Measurements from ENCODE around the gene ZNF438. TPM values are rescaled to one million over a fixed set of nuclear protein-coding genes. Genes with fewer than 3 reads are reported as not detected.

ZNF438 gene
- total and polyA plus RNA-seq, 10 of the 15 experiments (the other 5 are each of a cell fraction or from before 2014, with no cell fraction given) = 0.93 to 5.2 (median 1.9) TPM

- TF ChIP-seq HCFC1 (IDR thresholded peaks at IDR 0.05; ENCODE audit: low read length) (no peak), BCL11A (IDR thresholded peaks at IDR 0.05; ENCODE audit: low read depth, low read length) (no peak)
Observed at GRCh38 chr10:30847642-30848041, 184.0 kb downstream of the ZNF438 start (continued).

- no peak overlapping the region for H3K4me2 ChIP-seq (ENCODE audit: control insufficient read depth, insufficient read depth)
- intact Hi-C loops (cut with micrococcal nuclease; ENCODE audit: unreplicated experiment) (no loop called here), in situ Hi-C loops (cut with MboI) (no loop called here)
- H3K9ac ChIP-seq (ENCODE audit: control insufficient read depth, insufficient read depth, low read length) = no peak overlapping the region
- H4K20me1 ChIP-seq (ENCODE audit: control insufficient read depth, insufficient read depth) = no peaks in the 10 kb centered on the region
- H2AFZ ChIP-seq (ENCODE audit: control insufficient read depth, low read depth, low read length) = no peak overlapping the region
- FAIRE-seq = no peak
- RAD21 ChIA-PET (ENCODE audit: unreplicated experiment) = no interaction called here
- BruUV-seq (replicated peaks) = no TSS peak
- H3K27ac ChIP-seq (ENCODE audit: control insufficient read depth, insufficient read depth) = no peak overlapping the region
- H3K79me2 ChIP-seq (ENCODE audit: control insufficient read depth, insufficient read depth, low read length) = no peaks in the 10 kb centered on the region
- POLR2A ChIA-PET = no interaction called here
- no peaks in the 10 kb centered on the region for H3K4me1 ChIP-seq (ENCODE audit: control insufficient read depth, insufficient read depth, low read length)
- no peaks in the 10 kb centered on the region for H3K9me3 ChIP-seq (replicated peaks; ENCODE audit: control insufficient read depth, insufficient read depth, low read length)
- DNase-seq (ENCODE audit: low read depth, low spot score) = no peak
- no peak for ATAC-seq
- no peaks in the 10 kb centered on the region for H3K36me3 ChIP-seq (ENCODE audit: control insufficient read depth in 2 of 2, insufficient read depth in 2 of 2, low read length in 1 of 2)
- 66% methylated on average over 6 of the region's 6 CpGs for WGBS (ENCODE audit: insufficient coverage, insufficient replicate concordance, low lambda C conversion rate, missing lambda C conversion rate)
- CTCF ChIA-PET = no interaction called here
- H3K4me3 ChIP-seq = no peak overlapping the region
- SMC1A ChIA-PET (ENCODE audit: uncharacterized antibody, unreplicated experiment) = interaction anchor here (1.2 kb wide), 1 partner anchor 31 kb away, joined by 3 read pairs; no protein-coding TSS in a partner anchor
- TF ChIP-seq SMAD5 (IDR thresholded peaks at IDR 0.05; ENCODE audit: low read depth) (no peak), HDGF (IDR thresholded peaks at IDR 0.05) (no peak), ATF2 (IDR thresholded peaks at IDR 0.05; ENCODE audit: low read length) (no peak), NBN (IDR thresholded peaks at IDR 0.05) (no peak), IKZF1 (conservative IDR thresholded peaks at IDR 0.05) (no peak), RELB (IDR thresholded peaks at IDR 0.05; ENCODE audit: low read depth) (no peak), BHLHE40 (IDR thresholded peaks at IDR 0.05; ENCODE audit: borderline replicate concordance in 1 of 2, low read depth in 2 of 2, low read length in 1 of 2) (no peak), SMC3 (IDR thresholded peaks at IDR 0.05; ENCODE audit: borderline replicate concordance, low read length) (no peak), SPI1 (IDR thresholded peaks at IDR 0.05; ENCODE audit: borderline replicate concordance, insufficient read depth, low read depth, low read length) (no peak), BACH1 (IDR thresholded peaks at IDR 0.05; ENCODE audit: borderline replicate concordance) (no peak), STAT3 (IDR thresholded peaks at IDR 0.05; ENCODE audit: low read depth, low read length) (no peak), SIN3A (IDR thresholded peaks at IDR 0.05; ENCODE audit: low read depth, low read length) (no peak), POLR2AphosphoS2 (IDR thresholded peaks at IDR 0.05; ENCODE audit: low read depth, low read length) (no peak), FOXK2 (IDR thresholded peaks at IDR 0.05) (no peak), ZNF207 (IDR thresholded peaks at IDR 0.05; ENCODE audit: borderline replicate concordance) (no peak), MEF2A (IDR thresholded peaks at IDR 0.05; ENCODE audit: insufficient read depth, low read depth, low read length) (no peak)
- no peaks in the 10 kb centered on the region for H3K27me3 ChIP-seq (replicated peaks in 1 of 2; ENCODE audit: control insufficient read depth in 2 of 2, insufficient read depth in 2 of 2, low read length in 1 of 2)
Observed at GRCh38 chr10:30847199-30847598, 184.5 kb downstream of the ZNF438 start.
